ENCODE data around the gene CFAP210.
"Not testable (repeated sequence)": the region's sequence is repeated elsewhere in the genome, so short reads cannot be mapped to it uniquely, and the experiment has no call there.

The CFAP210 gene

GRCh38 chr2:169613876-169614275 lies 80.3 kb downstream of the CFAP210 start:
- DNase-seq: no peak

- DNase-seq: no peak
These were observed 84.9 kb downstream of the CFAP210 start for GRCh38 chr2:169609264-169609663.

GRCh38 chr2:169599568-169599967 lies 94.6 kb downstream of the CFAP210 start:
- no peak for DNase-seq

GRCh38 chr2:169598982-169599381 lies 95.2 kb downstream of the CFAP210 start:
- no peak for DNase-seq

GRCh38 chr2:169596546-169596945 lies 97.7 kb downstream of the CFAP210 start:
- DNase-seq: not testable (repeated sequence)
